ENCODE results near the gene EPHB1. TPM values are rescaled to one million over a fixed set of nuclear protein-coding genes. Genes with fewer than 3 reads are reported as not detected.

The EPHB1 gene
- total RNA-seq, 1 experiment from 2014 or later: 0.86 TPM

GRCh38 chr3:135224815-135225362 lies 429.8 kb downstream of the EPHB1 start:
- Histone ChIP-seq H3K9me2 (ENCODE audit: insufficient read depth) (no peaks in the 10 kb centered on the region), H3K27ac (ENCODE audit: low read depth, low read length) (no peak overlapping the region), H4K20me1 (ENCODE audit: insufficient read depth) (no peaks in the 10 kb centered on the region), H3K9ac (ENCODE audit: low read length) (no peak overlapping the region), H3K79me2 (ENCODE audit: insufficient read depth, low read length) (no peaks in the 10 kb centered on the region), H3K4me3 (replicated peaks in 1 of 2; ENCODE audit: low read depth in 1 of 2, low read length in 2 of 2) (no peak overlapping the region), H3K4me1 (ENCODE audit: control insufficient read depth in 1 of 2, insufficient read depth in 2 of 2, low read length in 2 of 2) (no peaks in the 10 kb centered on the region), H3K27me3 (ENCODE audit: insufficient read depth, low read length) (no peaks in the 10 kb centered on the region; the same call in none of the 2 replicates), H2AFZ (ENCODE audit: low read depth, low read length, poor library complexity, severe bottlenecking) (no peak overlapping the region), H3K4me2 (ENCODE audit: low read length) (no peak overlapping the region), H3K36me3 (ENCODE audit: control insufficient read depth in 1 of 2, insufficient read depth in 2 of 2, low read length in 2 of 2) (no peaks in the 10 kb centered on the region), H3K9me3 (ENCODE audit: control insufficient read depth in 1 of 2, insufficient read depth in 1 of 2, low read depth in 1 of 2, low read length in 2 of 2) (no peaks in the 10 kb centered on the region)
- ChIA-PET POLR2A (no interaction called here), CTCF (no interaction called here), RAD21 (ENCODE audit: low non-redundant PET in 1 of 2, low total read pairs in 2 of 2, uncharacterized antibody in 2 of 2, unreplicated experiment in 2 of 2) (no interaction called here)
- TF ChIP-seq CEBPB (IDR thresholded peaks at IDR 0.05; ENCODE audit: low read depth): no peak
- no peak for TF ChIP-seq YY1 (IDR thresholded peaks at IDR 0.05; ENCODE audit: extremely low read depth, insufficient replicate concordance, low read depth, low read length)
- no peak for TF ChIP-seq CBX3 (IDR thresholded peaks at IDR 0.05; ENCODE audit: low read depth)
- no TSS peak for BruUV-seq (replicated peaks)
- intact Hi-C loops (cut with micrococcal nuclease): no loop called here
- DNase-seq (ENCODE audit: low read depth, low spot score) (no peak), ATAC-seq (no peak)

GRCh38 chr3:135226057-135226456 lies 431.0 kb downstream of the EPHB1 start:
- ChIA-PET RAD21 (ENCODE audit: low non-redundant PET in 1 of 2, low total read pairs in 2 of 2, uncharacterized antibody in 2 of 2, unreplicated experiment in 2 of 2) (no interaction called here), CTCF (no interaction called here), POLR2A (no interaction called here)
- Histone ChIP-seq H3K27ac (ENCODE audit: low read depth, low read length) (no peak overlapping the region), H2AFZ (ENCODE audit: low read depth, low read length, poor library complexity, severe bottlenecking) (no peak overlapping the region), H3K9ac (ENCODE audit: low read length) (no peak overlapping the region), H3K9me3 (ENCODE audit: control insufficient read depth in 1 of 2, insufficient read depth in 1 of 2, low read depth in 1 of 2, low read length in 2 of 2) (no peaks in the 10 kb centered on the region), H3K79me2 (ENCODE audit: insufficient read depth, low read length) (no peaks in the 10 kb centered on the region), H3K4me1 (ENCODE audit: control insufficient read depth in 1 of 2, insufficient read depth in 2 of 2, low read length in 2 of 2) (no peaks in the 10 kb centered on the region), H3K4me2 (ENCODE audit: low read length) (no peak overlapping the region), H3K4me3 (replicated peaks in 1 of 2; ENCODE audit: low read depth in 1 of 2, low read length in 2 of 2) (no peak overlapping the region), H3K36me3 (ENCODE audit: control insufficient read depth in 1 of 2, insufficient read depth in 2 of 2, low read length in 2 of 2) (no peaks in the 10 kb centered on the region), H3K27me3 (ENCODE audit: insufficient read depth, low read length) (no peaks in the 10 kb centered on the region; the same call in none of the 2 replicates), H4K20me1 (ENCODE audit: insufficient read depth) (no peaks in the 10 kb centered on the region), H3K9me2 (ENCODE audit: insufficient read depth) (no peaks in the 10 kb centered on the region)
- ATAC-seq (no peak), DNase-seq (ENCODE audit: low read depth, low spot score) (no peak)
- intact Hi-C loops (cut with micrococcal nuclease): no loop called here
- TF ChIP-seq ZFX (IDR thresholded peaks at IDR 0.05): no peak
- no peak for TF ChIP-seq EGR1 (IDR thresholded peaks at IDR 0.05; ENCODE audit: low read depth)
- TF ChIP-seq SIN3A (IDR thresholded peaks at IDR 0.05; ENCODE audit: low read depth): no peak
- TF ChIP-seq EZH2 (IDR thresholded peaks at IDR 0.05): no peak
- TF ChIP-seq REST (IDR thresholded peaks at IDR 0.05; ENCODE audit: low read depth): no peak
- no peak for TF ChIP-seq SRF (IDR thresholded peaks at IDR 0.05; ENCODE audit: low read depth)
- TF ChIP-seq RAD21 (IDR thresholded peaks at IDR 0.05; ENCODE audit: low read depth): no peak
- no peak for TF ChIP-seq YY1 (IDR thresholded peaks at IDR 0.05; ENCODE audit: extremely low read depth, insufficient replicate concordance, low read depth, low read length)
- no peak for TF ChIP-seq EZH2phosphoT487 (IDR thresholded peaks at IDR 0.05; ENCODE audit: borderline replicate concordance)
- no peak for TF ChIP-seq POLR2A (IDR thresholded peaks at IDR 0.05; ENCODE audit: borderline replicate concordance, extremely low read depth, insufficient read depth, insufficient read length)
- TF ChIP-seq JUND (IDR thresholded peaks at IDR 0.05): no peak
- TF ChIP-seq CEBPB (IDR thresholded peaks at IDR 0.05; ENCODE audit: low read depth): no peak
- BruUV-seq (replicated peaks): no TSS peak

Measured in HCT116 (cell line).